Tibial nerve (tissue), 4 donors: Measurements from ENCODE around the gene GJA4.

Experiments
- EP300 ChIP-seq, 2 donors: sonication (generic); formaldehyde crosslinking; IDR thresholded peaks; one replicate each; pipeline ENCODE4 v1.6.1; 2017; ENCODE audit warnings: antibody characterized with exemption in 2 of 2, mild to moderate bottlenecking in 1 of 2
- POLR2A ChIP-seq, 2 donors: fragments of 450-650 bp; IDR thresholded peaks; one replicate each; pipeline ENCODE4 v1.6.1; 2017; ENCODE audit warnings: antibody characterized with exemption in 2 of 2, mild to moderate bottlenecking in 2 of 2, moderate library complexity in 2 of 2
- TF ChIP-seq, protein P1 (sequence below), 5 experiments: fragments of 200-600 bp in 3 of 5; fragments of 450-650 bp in 2 of 5; sonication (generic) in 3 of 5; IDR thresholded peaks; one replicate each; pipeline ENCODE4 v1.5.1; 2016 to 2019; ENCODE audit warnings: antibody characterized with exemption in 5 of 5, mild to moderate bottlenecking in 3 of 5, moderate library complexity in 2 of 5

DNA sequence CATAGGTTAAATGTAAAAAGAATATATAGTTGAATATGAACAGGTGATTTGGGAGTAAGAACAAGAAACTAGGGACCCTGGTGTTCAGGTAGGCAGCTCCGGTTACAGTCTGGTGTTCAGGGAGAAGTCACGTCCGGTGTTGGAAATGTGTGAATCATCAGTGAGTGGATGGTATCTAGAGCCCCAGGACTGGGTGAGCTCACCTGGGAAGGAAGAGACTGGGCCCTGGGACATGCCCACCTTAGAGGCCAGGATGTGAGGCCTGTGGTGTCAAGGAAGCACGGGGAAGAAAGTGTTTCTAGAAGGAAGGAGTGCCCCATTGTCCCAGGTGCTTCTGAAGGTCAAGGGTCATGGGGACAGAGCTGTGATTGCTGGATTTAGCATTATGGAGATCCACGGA is 13.3 kb upstream of the GJA4 start:
- TF ChIP-seq, protein P1, sequence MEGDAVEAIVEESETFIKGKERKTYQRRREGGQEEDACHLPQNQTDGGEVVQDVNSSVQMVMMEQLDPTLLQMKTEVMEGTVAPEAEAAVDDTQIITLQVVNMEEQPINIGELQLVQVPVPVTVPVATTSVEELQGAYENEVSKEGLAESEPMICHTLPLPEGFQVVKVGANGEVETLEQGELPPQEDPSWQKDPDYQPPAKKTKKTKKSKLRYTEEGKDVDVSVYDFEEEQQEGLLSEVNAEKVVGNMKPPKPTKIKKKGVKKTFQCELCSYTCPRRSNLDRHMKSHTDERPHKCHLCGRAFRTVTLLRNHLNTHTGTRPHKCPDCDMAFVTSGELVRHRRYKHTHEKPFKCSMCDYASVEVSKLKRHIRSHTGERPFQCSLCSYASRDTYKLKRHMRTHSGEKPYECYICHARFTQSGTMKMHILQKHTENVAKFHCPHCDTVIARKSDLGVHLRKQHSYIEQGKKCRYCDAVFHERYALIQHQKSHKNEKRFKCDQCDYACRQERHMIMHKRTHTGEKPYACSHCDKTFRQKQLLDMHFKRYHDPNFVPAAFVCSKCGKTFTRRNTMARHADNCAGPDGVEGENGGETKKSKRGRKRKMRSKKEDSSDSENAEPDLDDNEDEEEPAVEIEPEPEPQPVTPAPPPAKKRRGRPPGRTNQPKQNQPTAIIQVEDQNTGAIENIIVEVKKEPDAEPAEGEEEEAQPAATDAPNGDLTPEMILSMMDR (IDR thresholded peaks at IDR 0.05), result no peak
- TF ChIP-seq EP300 (IDR thresholded peaks at IDR 0.05) (no peak), POLR2A (IDR thresholded peaks at IDR 0.05) (no peak)
